B cell (primary cell): ENCODE data around the gene L3MBTL1. TPM values are rescaled to one million over a fixed set of nuclear protein-coding genes. Genes with fewer than 3 reads are reported as not detected.
A peak's percentile ranks its signal among the peaks of the same experiment; 100 is the strongest.

ENCODE experiments used
- ATAC-seq: fragments of 200-7000 bp; cut with Tn5 transposase; one replicate; pipeline ENCODE4 v1.10.0; 2021; ENCODE audit warnings: low read depth, mild to moderate bottlenecking, moderate number of reproducible peaks, moderate library complexity
- CTCF ChIA-PET: fragments of 350-600 bp; sonication (Branson Sonifier 250); formaldehyde crosslinking; loops from one replicate; lab custom pipeline; 2021; ENCODE audit warnings: antibody characterized with exemption, inconsistent platforms; lab: Charles Lee
- POLR2A ChIA-PET: fragments of 350-600 bp; sonication (Branson Sonifier 250); formaldehyde crosslinking; loops from one replicate; lab custom pipeline; 2021; ENCODE audit warnings: antibody characterized with exemption; lab: Charles Lee
- DNase-seq: peaks from one replicate; pipeline ENCODE4 v3.0.0; 2013
- H2AFZ ChIP-seq: 2 replicates; pipeline ENCODE4 v1.6.1; 2012; ENCODE audit warnings: mild to moderate bottlenecking, low read depth, low read length; ENCODE audit not compliant: insufficient read depth, poor library complexity, severe bottlenecking
- H3K27ac ChIP-seq, 2 donors: 1 replicate in 1 of 2; 2 replicates in 1 of 2; pipeline ENCODE4 v1.5.1; 2012 to 2013; ENCODE audit warnings: low read length in 2 of 2, mild to moderate bottlenecking in 2 of 2, moderate library complexity in 1 of 2
- H3K27me3 ChIP-seq, 4 experiments: fragments of 200-600 bp in 1 of 4; sonication (generic) in 1 of 4; replicated peaks in 1 of 4; 1 replicate in 2 of 4; 2 replicates in 2 of 4; pipeline versions ENCODE4 v1.6.1 to v1.7.0; 2013 to 2016; ENCODE audit warnings: low read length in 3 of 4, mild to moderate bottlenecking in 2 of 4, mixed read lengths in 1 of 4, moderate library complexity in 1 of 4; ENCODE audit not compliant: insufficient read depth in 4 of 4, control insufficient read depth in 3 of 4; ENCODE audit errors: control extremely low read depth in 1 of 4
- H3K36me3 ChIP-seq, 2 experiments: replicated peaks in 1 of 2; 1 replicate in 1 of 2; 2 replicates in 1 of 2; pipeline versions ENCODE4 v1.6.1 to v1.7.1; 2013; ENCODE audit warnings: low read length in 1 of 2; ENCODE audit not compliant: insufficient read depth in 2 of 2, control insufficient read depth in 1 of 2; ENCODE audit errors: control extremely low read depth in 1 of 2, extremely low read depth in 1 of 2
- H3K4me1 ChIP-seq, 2 donors: fragments of 200-600 bp in 1 of 2; sonication (generic) in 1 of 2; 1 replicate in 1 of 2; 2 replicates in 1 of 2; pipeline versions ENCODE4 v1.5.1 to v1.6.1; 2013 to 2017; ENCODE audit warnings: low read length in 2 of 2; ENCODE audit not compliant: control insufficient read depth in 2 of 2, insufficient read depth in 2 of 2
- H3K4me2 ChIP-seq: replicated peaks from 2 replicates; pipeline ENCODE3; 2012; ENCODE audit warnings: mild to moderate bottlenecking, low read depth, low read length; ENCODE audit not compliant: poor library complexity, severe bottlenecking
- H3K4me3 ChIP-seq, 5 experiments: fragments of 200-600 bp in 1 of 5; sonication (generic) in 1 of 5; 1 replicate in 3 of 5; 2 replicates in 2 of 5; pipeline versions ENCODE4 v1.5.1 to v1.7.0; 2011 to 2016; ENCODE audit warnings: low read length in 4 of 5, mild to moderate bottlenecking in 4 of 5, low read depth in 2 of 5, control low read depth in 1 of 5, moderate library complexity in 1 of 5; ENCODE audit not compliant: insufficient read depth in 1 of 5; ENCODE audit errors: control extremely low read depth in 1 of 5, extremely low read depth in 1 of 5
- H3K79me2 ChIP-seq: fragments of 200-600 bp; sonication (generic); one replicate; pipeline ENCODE4 v1.6.0; 2016; ENCODE audit warnings: low read length; ENCODE audit not compliant: control insufficient read depth, insufficient read depth
- H3K9ac ChIP-seq: fragments of 200-600 bp; sonication (generic); 2 replicates; pipeline ENCODE4 v1.6.1; 2017; ENCODE audit warnings: mild to moderate bottlenecking, low read length, moderate library complexity
- H3K9me3 ChIP-seq, 3 donors: one replicate each; pipeline versions ENCODE4 v1.6.1 to v1.7.1; 2013; ENCODE audit warnings: low read length in 2 of 3; ENCODE audit not compliant: control insufficient read depth in 2 of 3, insufficient read depth in 1 of 3; ENCODE audit errors: control extremely low read depth in 1 of 3
- H4K20me1 ChIP-seq: 2 replicates; pipeline ENCODE4 v1.6.0; 2012; ENCODE audit warnings: mild to moderate bottlenecking, low read length; ENCODE audit not compliant: insufficient read depth, control insufficient read depth, poor library complexity, severe bottlenecking
- H3K27ac Mint-ChIP-seq: one replicate; pipeline ENCODE4 v1.8.0; 2021; ENCODE audit warnings: mixed read lengths
- H3K27me3 Mint-ChIP-seq: one replicate; pipeline ENCODE4 v1.8.0; 2021; ENCODE audit warnings: mixed read lengths
- H3K4me1 Mint-ChIP-seq: one replicate; pipeline ENCODE4 v1.8.0; 2021; ENCODE audit warnings: mixed read lengths
- H3K4me3 Mint-ChIP-seq: one replicate; pipeline ENCODE4 v1.8.0; 2021; ENCODE audit warnings: mixed read lengths
- H3K9me3 Mint-ChIP-seq: one replicate; pipeline ENCODE4 v1.8.0; 2022; ENCODE audit warnings: mixed read lengths; ENCODE audit not compliant: insufficient read depth
- CTCF ChIP-seq: fragments of 200-600 bp; IDR thresholded peaks from one replicate; pipeline ENCODE4 v1.8.0; 2022; ENCODE audit warnings: antibody characterized with exemption, mild to moderate bottlenecking
- EZH2 ChIP-seq: IDR thresholded peaks from 2 replicates; pipeline ENCODE4 v1.6.1; 2012; ENCODE audit warnings: borderline replicate concordance, low read depth, mild to moderate bottlenecking, moderate library complexity, low read length; ENCODE audit not compliant: insufficient read depth, poor library complexity, severe bottlenecking
- WGBS: methylation state at CpG from one replicate; pipeline ENCODE4 v1.1.5; 2013; ENCODE audit warnings: missing lambda C conversion rate; ENCODE audit not compliant: insufficient coverage; 5-methylcytosine and 5-hydroxymethylcytosine counted together
- intact Hi-C: fragments of 100-400 bp; cut with micrococcal nuclease; formaldehyde crosslinking; loops from one replicate; pipeline ENCODE4 v1.10.0; 2022
- polyA plus RNA-seq: library from polyadenylated mRNA; depleted of rRNA; stranded (reverse); fragments of >200 nt; gene quantifications from 2 replicates; pipeline ENCODE4 v1.2.3, GENCODE V29; 2012
- total RNA-seq, 2 donors: library from RNA; stranded (reverse); fragments of 120-200 nt in 1 of 2; gene quantifications; 1 replicate in 1 of 2; 2 replicates in 1 of 2; pipeline versions ENCODE4 v1.2.3 to v1.2.4, GENCODE V29; 2013 to 2022

The L3MBTL1 gene
- total and polyA plus RNA-seq, 2 donors (not counting 1 experiment from before 2014, with no cell fraction given) = 15.6 to 31.4 TPM

GRCh38 chr20:43458422-43458924 is 49.0 kb upstream of the L3MBTL1 start:
- Mint-ChIP-seq H3K4me3 (peak overlapping the region; percentile 89), H3K27ac (peak overlapping the region; percentile 96), H3K27me3 (peaks cover 9% of the 10 kb centered on the region), H3K9me3 (no peaks in the 10 kb centered on the region), H3K4me1 (peaks cover 34% of the 10 kb centered on the region)
- peaks cover 7 to 45% of the 10 kb centered on the region in 2 experiments for H3K36me3 ChIP-seq
- no peaks in the 10 kb centered on the region for H3K27me3 ChIP-seq
- POLR2A ChIA-PET = interaction anchor here (0.6 to 2.9 kb wide), 4 partner anchors 133 to 1427 kb away, joined by 3 to 12 read pairs (median 4); partner anchors contain the start of genes IFT52 and YWHAB
- 0% methylated on average over 36 of the region's 41 CpGs for WGBS
- no peak overlapping the region for H2AFZ ChIP-seq
- peak overlapping the region; percentile 87 for H3K4me2 ChIP-seq
- H3K79me2 ChIP-seq = peaks cover 19% of the 10 kb centered on the region
- no peak for DNase-seq
- peaks cover 48% of the 10 kb centered on the region for H4K20me1 ChIP-seq
- intact Hi-C loops = loop anchor here (5.0 kb wide), 4 partner anchors 209 to 1841 kb away; partner anchors contain the start of genes CHD6, FITM2, MYBL2 and YWHAB
- CTCF ChIA-PET = interaction anchor here (0.6 to 2.5 kb wide), 3 partner anchors 56 to 233 kb away, joined by 4 to 10 read pairs (median 7); no protein-coding TSS in a partner anchor
- no peaks in the 10 kb centered on the region for H3K9me3 ChIP-seq
- H3K27ac ChIP-seq = peak overlapping the region; percentile 99 to 100
- no peak for TF ChIP-seq CTCF
- no peak for TF ChIP-seq EZH2
- no peak for ATAC-seq
- H3K4me3 ChIP-seq = peak overlapping the region in 4 of 5 experiments; percentile 95 to 98 (median 95)
- peaks cover 11 to 13% of the 10 kb centered on the region in 2 donors for H3K4me1 ChIP-seq
- peak overlapping the region; percentile 100 for H3K9ac ChIP-seq
